Peyer's patch (tissue), 4 donors: Measurements from ENCODE around the gene OAF. TPM values are rescaled to one million over a fixed set of nuclear protein-coding genes. Genes with fewer than 3 reads are reported as not detected.

Experiments used
- DNase-seq, 3 donors: peaks; one replicate each; pipeline ENCODE4 v3.0.0-alpha.2; 2017 to 2019
- H3K27ac ChIP-seq, 4 donors: fragments of 200-600 bp; sonication (generic); one replicate each; pipeline ENCODE4 v1.5.1; 2016 to 2019
- H3K27me3 ChIP-seq, 2 donors: fragments of 200-600 bp; sonication (generic); one replicate each; pipeline ENCODE4 v1.5.1; 2019
- H3K36me3 ChIP-seq, 3 donors: fragments of 200-600 bp; sonication (generic); one replicate each; pipeline ENCODE4 v1.5.1; 2016 to 2019
- H3K4me1 ChIP-seq, 4 donors: fragments of 200-600 bp; sonication (generic); one replicate each; pipeline ENCODE4 v1.5.1; 2016 to 2019
- H3K4me3 ChIP-seq, 4 donors: fragments of 200-600 bp; sonication (generic); 1 replicate in 3 of 4; 2 replicates in 1 of 4; pipeline ENCODE4 v1.5.1; 2016 to 2019; ENCODE audit warnings: mild to moderate bottlenecking in 1 of 4
- H3K9me3 ChIP-seq, 4 donors: fragments of 200-600 bp; sonication (generic); one replicate each; pipeline ENCODE4 v1.5.1; 2016 to 2019; ENCODE audit warnings: mild to moderate bottlenecking in 1 of 4
- POLR2A ChIP-seq, 2 donors: fragments of 450-650 bp; IDR thresholded peaks; one replicate each; pipeline ENCODE4 v1.5.1; 2017; ENCODE audit warnings: antibody characterized with exemption in 2 of 2, mild to moderate bottlenecking in 2 of 2, moderate library complexity in 2 of 2
- total RNA-seq, 4 donors: library from RNA; depleted of rRNA; stranded (reverse); fragments of >200 nt; gene quantifications; one replicate each; pipeline ENCODE4 v1.1.0, GENCODE V29; 2016
- TF ChIP-seq, protein P1 (sequence below), 6 experiments: fragments of 450-650 bp in 4 of 6; fragments of 200-600 bp in 2 of 6; sonication (generic) in 1 of 6; IDR thresholded peaks; one replicate each; pipeline ENCODE4 v1.5.1; 2017 to 2019; ENCODE audit warnings: antibody characterized with exemption in 6 of 6, mild to moderate bottlenecking in 3 of 6, moderate library complexity in 1 of 6

The OAF gene
- total RNA-seq, 4 donors from 2014 or later = 66.0 to 344 (median 228) TPM

DNA sequence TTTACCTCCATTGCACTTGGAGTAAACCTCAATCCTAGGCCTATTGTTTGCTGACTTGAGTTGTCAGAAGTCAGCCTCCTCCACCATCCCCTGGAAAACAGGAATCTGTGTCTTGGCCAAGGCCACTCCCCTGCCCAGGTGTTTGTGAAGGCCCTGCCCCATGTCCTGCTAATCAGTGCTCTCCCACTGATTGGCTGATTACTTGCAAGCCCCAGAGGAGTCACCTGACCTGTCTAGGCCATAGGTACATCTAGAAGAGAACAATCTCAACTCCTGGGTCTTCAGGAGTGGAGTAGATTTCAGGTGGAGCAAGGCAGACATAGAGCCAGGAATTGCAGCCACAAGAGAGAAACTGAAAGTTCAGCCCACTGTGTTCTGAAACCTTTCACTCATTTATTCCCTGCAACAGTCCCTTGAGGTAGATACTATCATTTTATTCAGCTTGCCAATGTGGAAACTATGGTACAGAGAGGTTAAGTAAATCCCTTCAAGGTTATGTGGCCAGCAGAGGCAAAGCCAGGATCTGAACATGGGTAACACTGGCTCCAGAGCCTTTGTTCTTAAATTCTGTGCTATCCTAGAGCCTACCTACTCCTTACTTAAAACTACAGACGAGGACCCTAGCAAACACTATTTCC is 10.4 kb downstream of the OAF start:
- TF ChIP-seq, protein P1, sequence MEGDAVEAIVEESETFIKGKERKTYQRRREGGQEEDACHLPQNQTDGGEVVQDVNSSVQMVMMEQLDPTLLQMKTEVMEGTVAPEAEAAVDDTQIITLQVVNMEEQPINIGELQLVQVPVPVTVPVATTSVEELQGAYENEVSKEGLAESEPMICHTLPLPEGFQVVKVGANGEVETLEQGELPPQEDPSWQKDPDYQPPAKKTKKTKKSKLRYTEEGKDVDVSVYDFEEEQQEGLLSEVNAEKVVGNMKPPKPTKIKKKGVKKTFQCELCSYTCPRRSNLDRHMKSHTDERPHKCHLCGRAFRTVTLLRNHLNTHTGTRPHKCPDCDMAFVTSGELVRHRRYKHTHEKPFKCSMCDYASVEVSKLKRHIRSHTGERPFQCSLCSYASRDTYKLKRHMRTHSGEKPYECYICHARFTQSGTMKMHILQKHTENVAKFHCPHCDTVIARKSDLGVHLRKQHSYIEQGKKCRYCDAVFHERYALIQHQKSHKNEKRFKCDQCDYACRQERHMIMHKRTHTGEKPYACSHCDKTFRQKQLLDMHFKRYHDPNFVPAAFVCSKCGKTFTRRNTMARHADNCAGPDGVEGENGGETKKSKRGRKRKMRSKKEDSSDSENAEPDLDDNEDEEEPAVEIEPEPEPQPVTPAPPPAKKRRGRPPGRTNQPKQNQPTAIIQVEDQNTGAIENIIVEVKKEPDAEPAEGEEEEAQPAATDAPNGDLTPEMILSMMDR (IDR thresholded peaks at IDR 0.05) = no peak
- no peak for TF ChIP-seq POLR2A (IDR thresholded peaks at IDR 0.05)
- H3K4me1 ChIP-seq = peaks cover 0 to 80% (median 5%) of the 10 kb centered on the region in 4 donors
- peak in 1 of 3 donors; percentile 73 for DNase-seq
- H3K27me3 ChIP-seq = no peaks in the 10 kb centered on the region
- H3K9me3 ChIP-seq = no peaks in the 10 kb centered on the region
- peak overlapping the region in 3 of 4 donors; percentile 22 to 74 (median 43) for H3K27ac ChIP-seq
- no peak overlapping the region for H3K4me3 ChIP-seq
- H3K36me3 ChIP-seq = peaks cover 0 to 26% (median 0%) of the 10 kb centered on the region in 3 donors

- H3K9me3 ChIP-seq = no peaks in the 10 kb centered on the region
- no peak for DNase-seq
- peaks cover 0 to 40% (median 0%) of the 10 kb centered on the region in 3 donors for H3K36me3 ChIP-seq
- H3K27me3 ChIP-seq = no peaks in the 10 kb centered on the region
- TF ChIP-seq POLR2A (IDR thresholded peaks at IDR 0.05) = no peak
- TF ChIP-seq, protein P1 (IDR thresholded peaks at IDR 0.05) = no peak
- H3K4me1 ChIP-seq = peaks cover 0 to 63% (median 5%) of the 10 kb centered on the region in 4 donors
- H3K4me3 ChIP-seq = no peak overlapping the region
- peak overlapping the region in 1 of 4 donors; percentile 11 for H3K27ac ChIP-seq
Measured at GRCh38 chr11:120222916-120223315, 12.1 kb downstream of the OAF start.

- H3K27ac ChIP-seq = peak overlapping the region in 2 of 4 donors; percentile 8 to 34
- peaks cover 0 to 54% (median 4%) of the 10 kb centered on the region in 4 donors for H3K4me1 ChIP-seq
- H3K9me3 ChIP-seq = no peaks in the 10 kb centered on the region
- no peak overlapping the region for H3K4me3 ChIP-seq
- H3K27me3 ChIP-seq = no peaks in the 10 kb centered on the region
- peaks cover 0 to 43% (median 0%) of the 10 kb centered on the region in 3 donors for H3K36me3 ChIP-seq
- no peak for DNase-seq
- TF ChIP-seq, protein P1 (IDR thresholded peaks at IDR 0.05) = no peak
- no peak for TF ChIP-seq POLR2A (IDR thresholded peaks at IDR 0.05)
Measured at GRCh38 chr11:120223793-120224192, 13.0 kb downstream of the OAF start.

GRCh38 chr11:120224361-120224760 is 13.5 kb downstream of the OAF start:
- Histone ChIP-seq H3K27ac (peak overlapping the region; percentile 6 to 63 (median 34)), H3K27me3 (no peaks in the 10 kb centered on the region), H3K4me3 (no peak overlapping the region), H3K36me3 (peaks cover 0 to 49% (median 0%) of the 10 kb centered on the region in 3 donors), H3K9me3 (no peaks in the 10 kb centered on the region), H3K4me1 (peaks cover 0 to 48% (median 4%) of the 10 kb centered on the region in 4 donors)
- TF ChIP-seq, protein P1 (IDR thresholded peaks at IDR 0.05) = no peak
- no peak for TF ChIP-seq POLR2A (IDR thresholded peaks at IDR 0.05)
- no peak for DNase-seq

GRCh38 chr11:120224972-120225909 is 14.4 kb downstream of the OAF start:
- TF ChIP-seq POLR2A (IDR thresholded peaks at IDR 0.05) = no peak
- TF ChIP-seq, protein P1 (IDR thresholded peaks at IDR 0.05) = no peak
- Histone ChIP-seq H3K4me1 (peaks cover 0 to 39% (median 4%) of the 10 kb centered on the region in 4 donors), H3K4me3 (no peak overlapping the region), H3K36me3 (peaks cover 0 to 51% (median 0%) of the 10 kb centered on the region in 3 donors), H3K9me3 (no peaks in the 10 kb centered on the region), H3K27ac (peak overlapping the region; percentile 9 to 63 (median 38)), H3K27me3 (no peaks in the 10 kb centered on the region)
- DNase-seq = peak in 1 of 3 donors; percentile 41
